NB4 (cell line): ENCODE results near the gene CHD8.

Experiments
- MYC ChIP-seq: IDR thresholded peaks from 2 replicates; pipeline ENCODE4 v1.6.1; 2011; ENCODE audit warnings: low read depth, low read length
- TF ChIP-seq, protein P1 (sequence below): IDR thresholded peaks from one replicate; pipeline ENCODE4 v1.5.1; 2012; ENCODE audit warnings: low read depth, low read length

- no peak for TF ChIP-seq MYC
- TF ChIP-seq, protein P1, sequence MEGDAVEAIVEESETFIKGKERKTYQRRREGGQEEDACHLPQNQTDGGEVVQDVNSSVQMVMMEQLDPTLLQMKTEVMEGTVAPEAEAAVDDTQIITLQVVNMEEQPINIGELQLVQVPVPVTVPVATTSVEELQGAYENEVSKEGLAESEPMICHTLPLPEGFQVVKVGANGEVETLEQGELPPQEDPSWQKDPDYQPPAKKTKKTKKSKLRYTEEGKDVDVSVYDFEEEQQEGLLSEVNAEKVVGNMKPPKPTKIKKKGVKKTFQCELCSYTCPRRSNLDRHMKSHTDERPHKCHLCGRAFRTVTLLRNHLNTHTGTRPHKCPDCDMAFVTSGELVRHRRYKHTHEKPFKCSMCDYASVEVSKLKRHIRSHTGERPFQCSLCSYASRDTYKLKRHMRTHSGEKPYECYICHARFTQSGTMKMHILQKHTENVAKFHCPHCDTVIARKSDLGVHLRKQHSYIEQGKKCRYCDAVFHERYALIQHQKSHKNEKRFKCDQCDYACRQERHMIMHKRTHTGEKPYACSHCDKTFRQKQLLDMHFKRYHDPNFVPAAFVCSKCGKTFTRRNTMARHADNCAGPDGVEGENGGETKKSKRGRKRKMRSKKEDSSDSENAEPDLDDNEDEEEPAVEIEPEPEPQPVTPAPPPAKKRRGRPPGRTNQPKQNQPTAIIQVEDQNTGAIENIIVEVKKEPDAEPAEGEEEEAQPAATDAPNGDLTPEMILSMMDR: no peak
These were observed 88.3 kb downstream of the CHD8 start for GRCh38 chr14:21367582-21368144.
